ENCODE measurements around the gene MFSD8.

DNA sequence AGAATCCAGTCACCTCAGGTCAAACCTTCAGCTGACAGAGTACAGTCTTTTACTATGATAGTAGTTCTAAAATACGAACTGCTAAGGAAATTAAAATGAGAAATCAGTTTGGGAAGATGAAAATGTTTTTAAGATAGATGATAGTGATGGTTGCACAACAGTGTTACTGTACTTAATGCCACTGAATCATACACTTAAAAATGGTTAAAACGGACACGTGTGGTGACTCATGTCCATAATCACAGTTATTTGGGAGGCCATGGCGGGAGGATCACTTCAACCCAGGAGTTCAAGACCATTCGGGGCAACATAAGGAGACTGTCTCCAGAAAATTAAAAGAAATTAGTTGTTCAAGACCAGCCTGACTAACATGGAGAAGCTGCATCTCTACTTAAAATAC lies 41.6 kb upstream of the MFSD8 start:
- TF ChIP-seq KLF8 (tag by site-specific recombination; IDR thresholded peaks at IDR 0.05) (no peak), REPIN1 (tag by site-specific recombination; IDR thresholded peaks at IDR 0.05; ENCODE audit: low read depth) (no peak), ZNF132 (tag by site-specific recombination; IDR thresholded peaks at IDR 0.05; ENCODE audit: borderline replicate concordance) (no peak)
- TF ChIP-seq, protein P1, sequence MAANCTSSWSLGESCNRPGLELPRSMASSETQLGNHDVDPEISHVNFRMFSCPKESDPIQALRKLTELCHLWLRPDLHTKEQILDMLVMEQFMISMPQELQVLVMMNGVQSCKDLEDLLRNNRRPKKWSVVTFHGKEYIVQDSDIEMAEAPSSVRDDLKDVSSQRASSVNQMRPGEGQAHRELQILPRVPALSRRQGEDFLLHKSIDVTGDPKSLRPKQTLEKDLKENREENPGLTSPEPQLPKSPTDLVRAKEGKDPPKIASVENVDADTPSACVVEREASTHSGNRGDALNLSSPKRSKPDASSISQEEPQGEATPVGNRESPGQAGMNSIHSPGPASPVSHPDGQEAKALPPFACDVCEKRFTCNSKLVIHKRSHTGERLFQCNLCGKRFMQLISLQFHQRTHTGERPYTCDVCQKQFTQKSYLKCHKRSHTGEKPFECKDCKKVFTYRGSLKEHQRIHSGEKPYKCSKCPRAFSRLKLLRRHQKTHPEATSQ (tag by site-specific recombination; IDR thresholded peaks at IDR 0.05): no peak
- TF ChIP-seq, protein P2, sequence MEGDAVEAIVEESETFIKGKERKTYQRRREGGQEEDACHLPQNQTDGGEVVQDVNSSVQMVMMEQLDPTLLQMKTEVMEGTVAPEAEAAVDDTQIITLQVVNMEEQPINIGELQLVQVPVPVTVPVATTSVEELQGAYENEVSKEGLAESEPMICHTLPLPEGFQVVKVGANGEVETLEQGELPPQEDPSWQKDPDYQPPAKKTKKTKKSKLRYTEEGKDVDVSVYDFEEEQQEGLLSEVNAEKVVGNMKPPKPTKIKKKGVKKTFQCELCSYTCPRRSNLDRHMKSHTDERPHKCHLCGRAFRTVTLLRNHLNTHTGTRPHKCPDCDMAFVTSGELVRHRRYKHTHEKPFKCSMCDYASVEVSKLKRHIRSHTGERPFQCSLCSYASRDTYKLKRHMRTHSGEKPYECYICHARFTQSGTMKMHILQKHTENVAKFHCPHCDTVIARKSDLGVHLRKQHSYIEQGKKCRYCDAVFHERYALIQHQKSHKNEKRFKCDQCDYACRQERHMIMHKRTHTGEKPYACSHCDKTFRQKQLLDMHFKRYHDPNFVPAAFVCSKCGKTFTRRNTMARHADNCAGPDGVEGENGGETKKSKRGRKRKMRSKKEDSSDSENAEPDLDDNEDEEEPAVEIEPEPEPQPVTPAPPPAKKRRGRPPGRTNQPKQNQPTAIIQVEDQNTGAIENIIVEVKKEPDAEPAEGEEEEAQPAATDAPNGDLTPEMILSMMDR (tag by site-specific recombination; IDR thresholded peaks at IDR 0.05): no peak

Data from HEK293 (cell line).